HepG2 (cell line): ENCODE data around the gene DHX57. TPM values are rescaled to one million over a fixed set of nuclear protein-coding genes. Genes with fewer than 3 reads are reported as not detected.
A peak's percentile ranks its signal among the peaks of the same experiment; 100 is the strongest.

Experiments
- ARNT ChIP-seq: fragments of 450-650 bp; IDR thresholded peaks from 2 replicates; pipeline ENCODE4 v1.6.1; 2017
- HIVEP1 ChIP-seq: sonication (generic); formaldehyde crosslinking; IDR thresholded peaks from 2 replicates; pipeline ENCODE4 v1.4.0; 2020; ENCODE audit warnings: mild to moderate bottlenecking, missing genetic modification reagents
- MEIS2 ChIP-seq: sonication (generic); formaldehyde crosslinking; IDR thresholded peaks from 2 replicates; pipeline ENCODE4 v1.9.0; 2021; ENCODE audit warnings: mild to moderate bottlenecking, missing genetic modification reagents
- NCOR1 ChIP-seq: fragments of 200-600 bp; sonication (generic); IDR thresholded peaks from 2 replicates; pipeline ENCODE4 v1.7.0; 2017; ENCODE audit warnings: antibody characterized with exemption, low read length, borderline replicate concordance
- NFE2 ChIP-seq: sonication (generic); formaldehyde crosslinking; IDR thresholded peaks from 2 replicates; pipeline ENCODE4 v1.4.0; 2020; ENCODE audit warnings: missing genetic modification reagents
- PCBP1 ChIP-seq: fragments of 200-400 bp; formaldehyde crosslinking; IDR thresholded peaks from 2 replicates; pipeline ENCODE4 v1.6.1; 2017; ENCODE audit warnings: mild to moderate bottlenecking, low read depth, low read length, borderline replicate concordance
- SIX4 ChIP-seq: sonication (generic); formaldehyde crosslinking; IDR thresholded peaks from 2 replicates; pipeline ENCODE4 v1.4.0; 2020; ENCODE audit warnings: missing genetic modification reagents
- THRA ChIP-seq: sonication (generic); formaldehyde crosslinking; IDR thresholded peaks from 2 replicates; pipeline ENCODE4 v1.4.0; 2020; ENCODE audit warnings: missing genetic modification reagents, borderline replicate concordance
- TSC22D2 ChIP-seq: sonication (generic); formaldehyde crosslinking; IDR thresholded peaks from 2 replicates; pipeline ENCODE4 v1.5.1; 2020; ENCODE audit warnings: missing genetic modification reagents, mild to moderate bottlenecking, borderline replicate concordance
- ZBTB43 ChIP-seq: sonication (generic); formaldehyde crosslinking; conservative IDR thresholded peaks from 2 replicates; pipeline ENCODE4 v1.4.0; 2020; ENCODE audit warnings: missing genetic modification reagents
- ZMYM3 ChIP-seq: sonication (generic); formaldehyde crosslinking; IDR thresholded peaks from 2 replicates; pipeline ENCODE4 v1.5.1; 2020; ENCODE audit warnings: mild to moderate bottlenecking, missing genetic modification reagents
- ZNF260 ChIP-seq: sonication (generic); formaldehyde crosslinking; IDR thresholded peaks from 2 replicates; pipeline ENCODE4 v1.4.0; 2020; ENCODE audit warnings: missing genetic modification reagents, low read depth, mild to moderate bottlenecking, borderline replicate concordance
- ZNF292 ChIP-seq: sonication (generic); formaldehyde crosslinking; IDR thresholded peaks from 2 replicates; pipeline ENCODE4 v1.8.1; 2022; ENCODE audit warnings: mild to moderate bottlenecking, low read depth, missing genetic modification reagents, borderline replicate concordance
- ZNF34 ChIP-seq: sonication (generic); formaldehyde crosslinking; IDR thresholded peaks from 2 replicates; pipeline ENCODE4 v1.4.0; 2020; ENCODE audit warnings: mild to moderate bottlenecking, missing genetic modification reagents, borderline replicate concordance
- ZNF383 ChIP-seq: sonication (generic); formaldehyde crosslinking; IDR thresholded peaks from 2 replicates; pipeline ENCODE4 v1.4.0; 2020; ENCODE audit warnings: missing genetic modification reagents, mild to moderate bottlenecking, borderline replicate concordance
- ZNF780A ChIP-seq: sonication (generic); formaldehyde crosslinking; IDR thresholded peaks from 2 replicates; pipeline ENCODE4 v1.8.0; 2022; ENCODE audit warnings: mild to moderate bottlenecking, missing genetic modification reagents, moderate library complexity
- ZNF792 ChIP-seq: IDR thresholded peaks from 2 replicates; pipeline ENCODE4 v1.6.1; 2016
- polyA plus RNA-seq, 8 experiments: library from polyadenylated mRNA; depleted of rRNA in 3 of 8; stranded (reverse) in 7 of 8; unstranded in 1 of 8; fragments of >200 nt; fragmentation: Illumina TruSeq in 4 of 8; extraction: Trizol in 4 of 8; gene quantifications; 2 replicates each; pipeline versions ENCODE4 v1.2.1 to v1.2.3, GENCODE V29; 2011 to 2016; ENCODE audit warnings: low read depth in 4 of 8, missing spikeins in 1 of 8, mixed read lengths in 1 of 8; ENCODE audit not compliant: insufficient read depth in 1 of 8
- total RNA-seq, 5 experiments: library from RNA; depleted of rRNA; stranded (reverse); fragments of >200 nt; fragmentation: Illumina TruSeq; extraction: Trizol; gene quantifications; 2 replicates each; pipeline ENCODE4 v1.2.3, GENCODE V29; 2016; ENCODE audit warnings: low read depth in 1 of 5
- TF ChIP-seq, protein P1 (sequence below): sonication (generic); formaldehyde crosslinking; IDR thresholded peaks from 2 replicates; pipeline ENCODE4 v1.5.1; 2020; ENCODE audit warnings: mild to moderate bottlenecking, missing genetic modification reagents, moderate library complexity
- TF ChIP-seq, protein P2 (sequence below): sonication (generic); formaldehyde crosslinking; IDR thresholded peaks from 2 replicates; pipeline ENCODE4 v1.8.1; 2023; ENCODE audit warnings: mild to moderate bottlenecking, missing genetic modification reagents
- TF ChIP-seq, protein P3 (sequence below): fragments of 450-650 bp; IDR thresholded peaks from 2 replicates; pipeline ENCODE4 v1.6.1; 2017; ENCODE audit warnings: mild to moderate bottlenecking
- TF ChIP-seq, protein P4 (sequence below): fragments of 450-650 bp; IDR thresholded peaks from 2 replicates; pipeline ENCODE4 v1.6.1; 2016

DHX57 gene
- total and polyA plus RNA-seq, 2 of the 13 experiments (the other 11 are each of a cell fraction or from before 2014, with no cell fraction given) = 9.2 to 24.2 TPM

GRCh38 chr2:38922389-38922788 lies 46.7 kb upstream of the DHX57 start (continued):
- TF ChIP-seq THRA (CRISPR knock-in tag) = peak; percentile 48; the same call in 1 of the 2 replicates
- TF ChIP-seq ZNF780A (CRISPR knock-in tag) = no peak
- no peak for TF ChIP-seq PCBP1
- TF ChIP-seq, protein P1, sequence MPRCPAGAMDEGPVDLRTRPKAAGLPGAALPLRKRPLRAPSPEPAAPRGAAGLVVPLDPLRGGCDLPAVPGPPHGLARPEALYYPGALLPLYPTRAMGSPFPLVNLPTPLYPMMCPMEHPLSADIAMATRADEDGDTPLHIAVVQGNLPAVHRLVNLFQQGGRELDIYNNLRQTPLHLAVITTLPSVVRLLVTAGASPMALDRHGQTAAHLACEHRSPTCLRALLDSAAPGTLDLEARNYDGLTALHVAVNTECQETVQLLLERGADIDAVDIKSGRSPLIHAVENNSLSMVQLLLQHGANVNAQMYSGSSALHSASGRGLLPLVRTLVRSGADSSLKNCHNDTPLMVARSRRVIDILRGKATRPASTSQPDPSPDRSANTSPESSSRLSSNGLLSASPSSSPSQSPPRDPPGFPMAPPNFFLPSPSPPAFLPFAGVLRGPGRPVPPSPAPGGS (CRISPR knock-in tag) = no peak
- TF ChIP-seq, protein P2, sequence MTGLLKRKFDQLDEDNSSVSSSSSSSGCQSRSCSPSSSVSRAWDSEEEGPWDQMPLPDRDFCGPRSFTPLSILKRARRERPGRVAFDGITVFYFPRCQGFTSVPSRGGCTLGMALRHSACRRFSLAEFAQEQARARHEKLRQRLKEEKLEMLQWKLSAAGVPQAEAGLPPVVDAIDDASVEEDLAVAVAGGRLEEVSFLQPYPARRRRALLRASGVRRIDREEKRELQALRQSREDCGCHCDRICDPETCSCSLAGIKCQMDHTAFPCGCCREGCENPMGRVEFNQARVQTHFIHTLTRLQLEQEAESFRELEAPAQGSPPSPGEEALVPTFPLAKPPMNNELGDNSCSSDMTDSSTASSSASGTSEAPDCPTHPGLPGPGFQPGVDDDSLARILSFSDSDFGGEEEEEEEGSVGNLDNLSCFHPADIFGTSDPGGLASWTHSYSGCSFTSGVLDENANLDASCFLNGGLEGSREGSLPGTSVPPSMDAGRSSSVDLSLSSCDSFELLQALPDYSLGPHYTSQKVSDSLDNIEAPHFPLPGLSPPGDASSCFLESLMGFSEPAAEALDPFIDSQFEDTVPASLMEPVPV = no peak
- TF ChIP-seq, protein P3, sequence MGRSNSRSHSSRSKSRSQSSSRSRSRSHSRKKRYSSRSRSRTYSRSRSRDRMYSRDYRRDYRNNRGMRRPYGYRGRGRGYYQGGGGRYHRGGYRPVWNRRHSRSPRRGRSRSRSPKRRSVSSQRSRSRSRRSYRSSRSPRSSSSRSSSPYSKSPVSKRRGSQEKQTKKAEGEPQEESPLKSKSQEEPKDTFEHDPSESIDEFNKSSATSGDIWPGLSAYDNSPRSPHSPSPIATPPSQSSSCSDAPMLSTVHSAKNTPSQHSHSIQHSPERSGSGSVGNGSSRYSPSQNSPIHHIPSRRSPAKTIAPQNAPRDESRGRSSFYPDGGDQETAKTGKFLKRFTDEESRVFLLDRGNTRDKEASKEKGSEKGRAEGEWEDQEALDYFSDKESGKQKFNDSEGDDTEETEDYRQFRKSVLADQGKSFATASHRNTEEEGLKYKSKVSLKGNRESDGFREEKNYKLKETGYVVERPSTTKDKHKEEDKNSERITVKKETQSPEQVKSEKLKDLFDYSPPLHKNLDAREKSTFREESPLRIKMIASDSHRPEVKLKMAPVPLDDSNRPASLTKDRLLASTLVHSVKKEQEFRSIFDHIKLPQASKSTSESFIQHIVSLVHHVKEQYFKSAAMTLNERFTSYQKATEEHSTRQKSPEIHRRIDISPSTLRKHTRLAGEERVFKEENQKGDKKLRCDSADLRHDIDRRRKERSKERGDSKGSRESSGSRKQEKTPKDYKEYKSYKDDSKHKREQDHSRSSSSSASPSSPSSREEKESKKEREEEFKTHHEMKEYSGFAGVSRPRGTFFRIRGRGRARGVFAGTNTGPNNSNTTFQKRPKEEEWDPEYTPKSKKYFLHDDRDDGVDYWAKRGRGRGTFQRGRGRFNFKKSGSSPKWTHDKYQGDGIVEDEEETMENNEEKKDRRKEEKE = no peak
- TF ChIP-seq ZNF260 (CRISPR knock-in tag) = no peak
- no peak for TF ChIP-seq SIX4 (CRISPR knock-in tag)
- TF ChIP-seq ZNF383 (CRISPR knock-in tag) = no peak
- TF ChIP-seq NCOR1 = 0 out of 2 replicates have a peak, but pooled peaks have one; percentile 20
- no peak for TF ChIP-seq NFE2 (CRISPR knock-in tag)
- TF ChIP-seq, protein P4, sequence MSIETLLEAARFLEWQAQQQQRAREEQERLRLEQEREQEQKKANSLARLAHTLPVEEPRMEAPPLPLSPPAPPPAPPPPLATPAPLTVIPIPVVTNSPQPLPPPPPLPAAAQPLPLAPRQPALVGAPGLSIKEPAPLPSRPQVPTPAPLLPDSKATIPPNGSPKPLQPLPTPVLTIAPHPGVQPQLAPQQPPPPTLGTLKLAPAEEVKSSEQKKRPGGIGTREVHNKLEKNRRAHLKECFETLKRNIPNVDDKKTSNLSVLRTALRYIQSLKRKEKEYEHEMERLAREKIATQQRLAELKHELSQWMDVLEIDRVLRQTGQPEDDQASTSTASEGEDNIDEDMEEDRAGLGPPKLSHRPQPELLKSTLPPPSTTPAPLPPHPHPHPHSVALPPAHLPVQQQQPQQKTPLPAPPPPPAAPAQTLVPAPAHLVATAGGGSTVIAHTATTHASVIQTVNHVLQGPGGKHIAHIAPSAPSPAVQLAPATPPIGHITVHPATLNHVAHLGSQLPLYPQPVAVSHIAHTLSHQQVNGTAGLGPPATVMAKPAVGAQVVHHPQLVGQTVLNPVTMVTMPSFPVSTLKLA = no peak
- no peak for TF ChIP-seq ZBTB43
- peak; percentile 39; the same call in 1 of the 2 replicates for TF ChIP-seq ZMYM3 (CRISPR knock-in tag)
- TF ChIP-seq ZNF792 (CRISPR knock-in tag) = no peak
- no peak for TF ChIP-seq ZNF292 (CRISPR knock-in tag)
- no peak for TF ChIP-seq TSC22D2 (CRISPR knock-in tag)
- no peak for TF ChIP-seq MEIS2 (CRISPR knock-in tag)
- no peak for TF ChIP-seq ARNT
- no peak for TF ChIP-seq HIVEP1 (CRISPR knock-in tag)
- no peak for TF ChIP-seq ZNF34 (CRISPR knock-in tag)
